ENCODE data around the gene UBL4B.

UBL4B gene

GRCh38 chr1:110113551-110113950 lies 1.3 kb downstream of the UBL4B start:
- in situ Hi-C loops (cut with MboI; ENCODE audit: low sequenced_read_pairs) = no loop called here

- in situ Hi-C loops (cut with MboI; ENCODE audit: low sequenced_read_pairs) = no loop called here
Measured at GRCh38 chr1:110114173-110114572, 1.9 kb downstream of the UBL4B start.

- in situ Hi-C loops (cut with MboI; ENCODE audit: low sequenced_read_pairs) = no loop called here
Measured at GRCh38 chr1:110114784-110115183, 2.5 kb downstream of the UBL4B start.

- in situ Hi-C loops (cut with MboI; ENCODE audit: low sequenced_read_pairs) = no loop called here
Measured at GRCh38 chr1:110118636-110119396, 6.6 kb downstream of the UBL4B start.

- in situ Hi-C loops (cut with MboI; ENCODE audit: low sequenced_read_pairs) = no loop called here
Measured at GRCh38 chr1:110119843-110120242, 7.6 kb downstream of the UBL4B start.

- in situ Hi-C loops (cut with MboI; ENCODE audit: low sequenced_read_pairs) = no loop called here
Measured at GRCh38 chr1:110120960-110121561, 8.8 kb downstream of the UBL4B start.

GRCh38 chr1:110123224-110123623 lies 11.0 kb downstream of the UBL4B start:
- in situ Hi-C loops (cut with MboI; ENCODE audit: low sequenced_read_pairs) = no loop called here

- in situ Hi-C loops (cut with MboI; ENCODE audit: low sequenced_read_pairs) = no loop called here
Measured at GRCh38 chr1:110125810-110126209, 13.6 kb downstream of the UBL4B start.

- in situ Hi-C loops (cut with MboI; ENCODE audit: low sequenced_read_pairs) = no loop called here
Measured at GRCh38 chr1:110130113-110130591, 17.9 kb downstream of the UBL4B start.

GRCh38 chr1:110130989-110131388 lies 18.7 kb downstream of the UBL4B start:
- in situ Hi-C loops (cut with MboI; ENCODE audit: low sequenced_read_pairs) = no loop called here

GRCh38 chr1:110132682-110133081 lies 20.4 kb downstream of the UBL4B start:
- in situ Hi-C loops (cut with MboI; ENCODE audit: low sequenced_read_pairs) = no loop called here

- in situ Hi-C loops (cut with MboI; ENCODE audit: low sequenced_read_pairs) = no loop called here
Measured at GRCh38 chr1:110133436-110133835, 21.2 kb downstream of the UBL4B start.

GRCh38 chr1:110134050-110134595 lies 21.9 kb downstream of the UBL4B start:
- in situ Hi-C loops (cut with MboI; ENCODE audit: low sequenced_read_pairs) = no loop called here

GRCh38 chr1:110135246-110135645 lies 23.0 kb downstream of the UBL4B start:
- in situ Hi-C loops (cut with MboI; ENCODE audit: low sequenced_read_pairs) = no loop called here

- in situ Hi-C loops (cut with MboI; ENCODE audit: low sequenced_read_pairs) = no loop called here
Measured at GRCh38 chr1:110135666-110136065, 23.4 kb downstream of the UBL4B start.

- in situ Hi-C loops (cut with MboI; ENCODE audit: low sequenced_read_pairs) = no loop called here
Measured at GRCh38 chr1:110136911-110137310, 24.7 kb downstream of the UBL4B start.

GRCh38 chr1:110138956-110139355 lies 26.7 kb downstream of the UBL4B start:
- in situ Hi-C loops (cut with MboI; ENCODE audit: low sequenced_read_pairs) = no loop called here

GRCh38 chr1:110144366-110144765 lies 32.1 kb downstream of the UBL4B start:
- in situ Hi-C loops (cut with MboI; ENCODE audit: low sequenced_read_pairs) = no loop called here

GRCh38 chr1:110148961-110149360 lies 36.7 kb downstream of the UBL4B start:
- in situ Hi-C loops (cut with MboI; ENCODE audit: low sequenced_read_pairs) = no loop called here

- in situ Hi-C loops (cut with MboI; ENCODE audit: low sequenced_read_pairs) = no loop called here
Measured at GRCh38 chr1:110150330-110151174, 38.3 kb downstream of the UBL4B start, which contains the start of gene SLC6A17. TSS of gene SLC6A17 (plus strand) at chr1:110150494. CDS start at chr1:110166930, 16,436 bp downstream.

- in situ Hi-C loops (cut with MboI; ENCODE audit: low sequenced_read_pairs) = no loop called here
Measured at GRCh38 chr1:110151175-110151669, 39.0 kb downstream of the UBL4B start.

Data from HL-60/S4 treated with phorbol 12-myristate 13-acetate at 8.2 ng/mL for 4 days and 3 days (cell line).